Mononuclear cell (primary cell): ENCODE measurements around the gene CAT. TPM values are rescaled to one million over a fixed set of nuclear protein-coding genes. Genes with fewer than 3 reads are reported as not detected.

Experiments used
- H3K27me3 ChIP-seq: 2 replicates; pipeline ENCODE4 v1.6.0; 2011; ENCODE audit warnings: low read length, control low read depth; ENCODE audit not compliant: insufficient read depth
- H3K4me1 ChIP-seq: 2 replicates; pipeline ENCODE4 v1.5.1; 2011; ENCODE audit warnings: mild to moderate bottlenecking, low read length, control low read depth; ENCODE audit not compliant: insufficient read depth
- H3K4me3 ChIP-seq: 2 replicates; pipeline ENCODE4 v1.5.1; 2011; ENCODE audit warnings: mild to moderate bottlenecking, low read length, moderate library complexity
- H3K9me3 ChIP-seq: 2 replicates; pipeline ENCODE4 v1.5.1; 2011; ENCODE audit warnings: low read depth, mild to moderate bottlenecking, control low read depth, low read length
- total RNA-seq: library from RNA; depleted of rRNA; stranded (reverse); fragments of >200 nt; gene quantifications from one replicate; pipeline ENCODE4 v1.2.3, GENCODE V29; 2012

Gene CAT
- total RNA-seq, 1 donor = 41.0 TPM

- H3K4me3 ChIP-seq = no peak overlapping the region
- no peaks in the 10 kb centered on the region for H3K9me3 ChIP-seq
- no peaks in the 10 kb centered on the region for H3K27me3 ChIP-seq
- H3K4me1 ChIP-seq = peaks cover 22% of the 10 kb centered on the region
Measured at GRCh38 chr11:34510673-34511072, 71.9 kb downstream of the CAT start.

DNA sequence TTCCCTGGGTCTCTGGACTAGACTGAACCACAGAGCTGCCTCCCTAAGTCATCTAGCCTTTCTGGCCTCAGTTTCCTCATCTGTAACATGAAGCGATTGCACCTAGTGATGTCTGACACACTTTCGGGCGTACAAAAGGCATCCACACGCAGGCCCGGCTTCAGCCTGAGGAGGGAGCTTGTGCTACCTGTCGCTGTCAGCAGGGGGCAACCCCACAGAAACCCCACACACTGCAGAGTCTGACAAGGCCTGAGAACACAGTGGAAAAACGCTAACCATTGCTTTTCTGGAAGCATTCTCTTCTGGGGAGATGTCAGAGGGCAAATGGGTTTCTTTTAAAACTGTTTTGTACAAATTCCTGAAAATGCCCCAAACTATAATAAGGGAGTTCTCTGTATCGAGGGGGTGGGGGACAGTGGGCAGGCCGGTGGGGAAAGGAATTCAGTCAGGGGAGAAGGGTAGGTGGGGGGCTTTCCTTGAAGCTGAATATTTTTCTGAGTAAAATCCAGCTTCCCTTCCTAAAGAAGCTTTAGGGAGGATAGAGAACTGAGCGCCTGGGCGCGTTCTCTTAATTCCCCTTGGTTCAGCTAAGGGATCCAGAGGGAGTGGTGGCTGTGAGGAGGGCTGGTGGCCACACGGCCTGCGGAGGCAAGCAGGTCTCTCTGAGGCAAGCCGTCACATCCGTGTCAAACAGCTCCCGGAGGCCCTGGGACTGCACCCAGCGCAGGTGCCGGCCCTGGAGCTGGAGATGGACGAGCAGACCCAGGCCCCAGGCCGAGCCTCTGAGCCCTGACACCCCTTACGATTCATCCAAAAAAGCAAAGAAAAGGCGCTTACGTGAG is 74.3 kb downstream of the CAT start:
- Histone ChIP-seq H3K4me1 (peaks cover 22% of the 10 kb centered on the region), H3K4me3 (no peak overlapping the region), H3K9me3 (no peaks in the 10 kb centered on the region), H3K27me3 (no peaks in the 10 kb centered on the region)

DNA sequence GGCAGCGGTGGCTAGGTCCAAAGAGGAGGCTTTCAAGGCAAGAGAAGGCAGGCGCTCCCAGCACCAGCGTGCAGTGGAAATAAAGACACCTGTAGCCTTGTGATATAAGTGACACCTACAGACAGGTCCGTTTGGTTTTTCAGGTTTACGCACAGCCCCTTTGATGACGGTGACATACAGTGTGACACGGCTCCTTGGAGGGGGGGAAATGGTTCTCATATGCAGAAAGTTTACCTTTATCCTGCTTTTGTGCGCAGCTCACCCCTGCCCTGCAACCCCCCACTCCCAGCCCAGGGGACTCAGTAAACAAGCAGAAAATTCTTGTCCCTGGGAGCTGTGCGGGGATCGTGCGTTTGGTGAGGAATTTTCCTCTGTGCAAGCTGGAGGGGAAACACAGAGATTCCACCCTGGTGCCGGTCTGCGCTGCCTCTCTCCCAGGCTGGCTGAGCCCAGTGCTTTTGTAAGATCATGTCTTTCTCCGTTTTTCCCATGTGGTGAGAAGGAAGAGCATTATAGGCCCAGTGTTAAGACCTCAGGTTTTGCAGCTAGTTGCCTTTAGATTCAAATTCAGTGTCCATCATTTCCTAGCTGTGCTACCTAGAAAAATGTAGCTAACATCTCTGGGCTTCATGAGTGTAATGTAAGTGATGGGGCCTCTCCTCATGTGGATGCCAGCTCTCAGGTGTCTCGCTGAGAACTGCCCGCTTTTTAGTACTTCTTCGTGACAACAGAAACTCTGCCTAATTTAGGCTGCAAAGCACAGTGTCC is 75.1 kb downstream of the CAT start, which contains the start of gene ELF5:
TSS of gene ELF5 (minus strand) at position 113 of the 768 bp plus-strand sequence. CDS start 8,045 bp downstream, outside the sequence.
- no peaks in the 10 kb centered on the region for H3K27me3 ChIP-seq
- no peak within 1 kb of the TSS for H3K4me3 ChIP-seq
- peaks cover 17% of the 10 kb centered on the region for H3K4me1 ChIP-seq
- H3K9me3 ChIP-seq = no peaks in the 10 kb centered on the region

- Histone ChIP-seq H3K4me3 (no peak overlapping the region), H3K27me3 (no peaks in the 10 kb centered on the region), H3K4me1 (peaks cover 9% of the 10 kb centered on the region), H3K9me3 (no peaks in the 10 kb centered on the region)
Measured at GRCh38 chr11:34514597-34514996, 75.9 kb downstream of the CAT start.

GRCh38 chr11:34516247-34517040 is 77.7 kb downstream of the CAT start:
- Histone ChIP-seq H3K4me1 (no peaks in the 10 kb centered on the region), H3K4me3 (no peak overlapping the region), H3K27me3 (no peaks in the 10 kb centered on the region), H3K9me3 (no peaks in the 10 kb centered on the region)

DNA sequence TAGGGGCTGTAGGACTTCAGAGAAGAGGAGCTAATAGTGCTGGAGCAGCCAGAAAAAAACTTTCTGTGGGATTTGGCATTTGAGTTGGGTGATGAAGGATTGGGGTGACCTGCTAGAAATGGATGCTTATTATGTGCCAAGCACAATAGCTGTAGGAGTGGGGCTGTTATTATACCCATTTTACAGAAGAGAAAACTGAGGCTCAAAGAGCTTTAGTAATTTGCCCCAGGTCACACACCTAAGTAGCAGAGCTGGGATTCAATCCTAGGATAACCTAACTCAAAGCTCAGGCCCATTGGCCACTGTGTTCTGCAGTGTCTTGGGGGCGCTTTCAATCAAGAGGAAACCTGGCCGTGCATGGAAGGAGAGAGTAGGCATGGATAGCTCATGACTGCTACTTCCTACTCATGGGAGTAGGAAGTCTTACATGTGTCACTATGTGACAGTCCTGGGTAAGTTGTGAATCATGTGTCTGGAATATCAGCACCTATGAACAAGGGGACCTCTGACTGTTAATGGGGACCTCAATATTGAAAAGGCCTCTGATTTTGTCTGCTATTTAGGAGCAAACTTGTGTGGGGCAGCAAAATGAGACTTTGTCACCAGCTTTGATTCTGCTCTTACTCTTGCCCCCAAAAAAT is 81.0 kb downstream of the CAT start:
- H3K9me3 ChIP-seq = no peaks in the 10 kb centered on the region
- H3K27me3 ChIP-seq = no peaks in the 10 kb centered on the region
- H3K4me1 ChIP-seq = no peaks in the 10 kb centered on the region
- H3K4me3 ChIP-seq = no peak overlapping the region

GRCh38 chr11:34521265-34521664 is 82.5 kb downstream of the CAT start:
- Histone ChIP-seq H3K4me3 (no peak overlapping the region), H3K9me3 (no peaks in the 10 kb centered on the region), H3K4me1 (no peaks in the 10 kb centered on the region), H3K27me3 (no peaks in the 10 kb centered on the region)

Other genes with a start within 250 kb of the CAT start
- 2.3 TPM for gene ABTB2, start 80.9 kb upstream of the CAT start, total RNA-seq
- not detected for gene ELF5, start 74.9 kb downstream of the CAT start, total RNA-seq
- 0.10 TPM for gene EHF, start 182.2 kb downstream of the CAT start, total RNA-seq